GM10248 (cell line): Measurements from ENCODE around the gene NIPAL3.
"Not testable (repeated sequence)": the region's sequence is repeated elsewhere in the genome, so short reads cannot be mapped to it uniquely, and the experiment has no call there.

Experiments used
- CTCF ChIA-PET: fragments of 300-600 bp; sonication (Branson Sonifier 250); formaldehyde crosslinking; extraction: SDS; loops from one replicate; lab custom pipeline; 2021; ENCODE audit warnings: antibody characterized with exemption; lab: Yijun Ruan, JAX
- POLR2A ChIA-PET: fragments of 350-650 bp; sonication (Branson Sonifier 250); formaldehyde crosslinking; extraction: SDS; loops from one replicate; lab custom pipeline; 2020; ENCODE audit warnings: antibody characterized with exemption; lab: Yijun Ruan, JAX
- DNase-seq: peaks from one replicate; pipeline ENCODE4 v3.0.0; 2012; ENCODE audit errors: extremely low spot score
- CTCF ChIP-seq: IDR thresholded peaks from 2 replicates; pipeline ENCODE4 v1.5.1; 2012; ENCODE audit warnings: mild to moderate bottlenecking, low read depth; ENCODE audit errors: extremely low read depth, missing control alignments, control extremely low read depth

Gene NIPAL3

GRCh38 chr1:24441996-24442668 is 26.5 kb downstream of the NIPAL3 start:
- ChIA-PET POLR2A (no interaction called here), CTCF (interaction anchor here (0.8 to 2.8 kb wide), 5 partner anchors 12 to 145 kb away, joined by 3 to 9 read pairs (median 5); partner anchors contain the start of gene NIPAL3)
- no peak for DNase-seq
- TF ChIP-seq CTCF, result no peak

- no peak for TF ChIP-seq CTCF
- CTCF ChIA-PET, result interaction anchor here (0.8 to 2.8 kb wide), 5 partner anchors 11 to 145 kb away, joined by 3 to 9 read pairs (median 5); partner anchors contain the start of gene NIPAL3
- POLR2A ChIA-PET, result no interaction called here
- DNase-seq, result no peak
These were observed 27.2 kb downstream of the NIPAL3 start for GRCh38 chr1:24442764-24443163.

- ChIA-PET POLR2A (no interaction called here), CTCF (interaction anchor here (1.0 to 2.8 kb wide), 6 partner anchors 17 to 144 kb away, joined by 3 to 9 read pairs (median 5); partner anchors contain the start of gene NIPAL3)
- no peak for DNase-seq
- TF ChIP-seq CTCF, result no peak
These were observed 27.6 kb downstream of the NIPAL3 start for GRCh38 chr1:24443241-24443656.

- DNase-seq, result not testable (repeated sequence)
- ChIA-PET POLR2A (interaction anchor here (0.6 kb wide), 1 partner anchor 1297 kb away, joined by 5 read pairs; no protein-coding TSS in a partner anchor), CTCF (interaction anchor here (1.2 to 1.5 kb wide), 2 partner anchors 18 to 31 kb away, joined by 3 to 5 read pairs; partner anchors contain the start of gene NIPAL3)
These were observed 30.8 kb downstream of the NIPAL3 start for GRCh38 chr1:24446446-24446845.

GRCh38 chr1:24450316-24450715 is 34.7 kb downstream of the NIPAL3 start:
- CTCF ChIA-PET, result no interaction called here
- no peak for DNase-seq
- POLR2A ChIA-PET, result no interaction called here
- no peak for TF ChIP-seq CTCF

GRCh38 chr1:24450857-24451397 is 35.3 kb downstream of the NIPAL3 start:
- CTCF ChIA-PET, result interaction anchor here (1.4 kb wide), 1 partner anchor 22 kb away, joined by 4 read pairs; no protein-coding TSS in a partner anchor
- no peak for DNase-seq
- TF ChIP-seq CTCF, result no peak
- POLR2A ChIA-PET, result no interaction called here

- no peak for DNase-seq
- no peak for TF ChIP-seq CTCF
- ChIA-PET CTCF (interaction anchor here (0.7 to 1.4 kb wide), 3 partner anchors 23 to 93 kb away, joined by 3 to 4 read pairs (median 3); partner anchors contain the start of gene NIPAL3), POLR2A (no interaction called here)
These were observed 36.1 kb downstream of the NIPAL3 start for GRCh38 chr1:24451746-24452145.
